Cardiac septum (tissue), 1 donor: ENCODE data around the gene GOLIM4. TPM values are rescaled to one million over a fixed set of nuclear protein-coding genes. Genes with fewer than 3 reads are reported as not detected.
"Not testable (repeated sequence)": the region's sequence is repeated elsewhere in the genome, so short reads cannot be mapped to it uniquely, and the experiment has no call there.

Source experiments
- DNase-seq: peaks from one replicate; pipeline ENCODE4 v3.0.0-alpha.2; 2020; ENCODE audit warnings: low spot score
- intact Hi-C: fragments of 100-400 bp; cut with DNase I; formaldehyde crosslinking; loops from one replicate; pipeline ENCODE4 v1.14.0; 2022
- total RNA-seq: library from RNA; stranded (reverse); fragmentation: NEBNext Ultra II Directional; extraction: Animal tissue kit (Norgen Biotek cat#: 25700); gene quantifications from one replicate; pipeline ENCODE4 v1.2.1, GENCODE V29; 2021
- donor health status: DM: no; HTN: no; CAD: no.

Gene GOLIM4
- total RNA-seq, 1 donor from 2014 or later = 88.8 TPM

DNA sequence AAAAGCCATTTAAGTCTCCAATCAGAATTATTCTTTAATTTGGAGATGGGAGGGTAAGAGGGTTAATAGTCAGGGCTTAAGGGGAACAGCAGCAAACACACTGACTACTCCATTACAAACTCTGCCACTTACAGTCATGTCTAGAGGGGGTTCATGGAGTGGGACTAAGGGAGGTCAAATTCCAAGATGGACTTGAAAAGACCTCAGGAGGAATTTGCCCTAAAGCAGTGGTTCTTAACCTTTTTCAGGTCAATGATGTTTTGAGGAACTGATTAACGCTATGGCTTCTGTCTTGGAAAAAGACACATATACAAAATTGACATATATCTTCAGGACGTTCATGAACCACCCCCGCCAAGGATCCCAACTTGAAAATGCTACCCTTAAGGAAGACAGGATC is 13.9 kb downstream of the GOLIM4 start:
- intact Hi-C loops = no loop called here

DNA sequence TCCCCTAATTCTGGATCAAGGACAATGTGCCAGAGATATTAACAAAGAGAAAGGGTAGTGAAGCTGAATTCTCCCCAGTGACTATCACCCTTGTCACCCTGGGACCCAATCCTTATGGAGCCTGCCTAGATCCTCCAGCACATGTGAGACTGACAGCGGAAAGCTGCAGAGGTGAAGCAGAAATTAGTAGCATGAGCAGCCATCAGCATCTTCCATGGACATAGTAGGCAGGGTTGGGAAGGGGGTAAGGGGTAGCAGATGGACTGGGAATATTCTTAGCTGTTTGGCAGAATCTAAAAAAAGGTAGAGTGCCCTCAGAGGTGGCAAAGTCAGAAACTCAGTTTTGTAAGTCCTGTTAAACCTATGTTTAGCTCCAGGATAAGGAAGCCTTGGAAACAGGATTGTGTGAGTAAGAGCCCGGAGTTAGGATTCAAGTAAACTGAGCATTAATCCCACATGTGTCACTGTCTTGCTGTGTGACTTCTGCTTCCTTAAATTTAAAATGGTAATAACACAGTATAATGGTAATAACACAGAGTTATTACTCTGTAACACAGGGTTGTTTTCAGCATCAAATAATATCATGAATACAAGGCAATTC is 14.5 kb downstream of the GOLIM4 start:
- intact Hi-C loops = no loop called here
- no peak for DNase-seq

More for the DNA sequence above, 13.9 kb downstream of the GOLIM4 start:
- DNase-seq = no peak

DNA sequence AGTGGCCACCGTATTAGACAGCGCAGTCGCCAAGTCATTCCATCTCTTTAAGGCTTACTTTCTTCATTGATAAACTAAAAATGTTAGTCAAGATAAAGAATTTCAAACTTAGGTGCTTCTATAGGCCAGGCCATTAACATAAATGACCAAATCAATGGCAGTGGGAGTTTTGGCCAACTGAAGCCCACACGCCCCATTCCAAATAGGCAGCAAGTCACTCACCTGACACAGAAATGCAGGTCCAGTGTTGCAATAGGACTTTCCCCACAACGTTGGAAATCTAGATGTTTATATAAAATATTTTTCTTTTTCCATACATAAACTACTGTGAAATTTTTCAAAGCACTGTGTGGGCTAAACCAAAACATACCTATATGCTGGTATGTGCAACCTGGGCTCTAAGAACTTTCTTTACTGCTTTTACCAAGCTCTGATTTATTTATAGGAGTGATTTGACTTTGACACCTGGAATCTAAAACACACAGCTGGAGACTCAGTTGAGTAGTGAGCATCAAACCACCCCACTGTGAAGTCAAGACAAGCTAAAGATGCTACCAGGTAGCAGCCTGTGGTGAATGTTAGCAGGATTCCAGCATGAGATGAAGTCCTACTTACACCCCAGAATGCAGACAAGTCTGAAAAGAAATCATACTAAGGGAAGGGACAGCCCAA is 15.1 kb downstream of the GOLIM4 start:
- intact Hi-C loops = no loop called here

DNA sequence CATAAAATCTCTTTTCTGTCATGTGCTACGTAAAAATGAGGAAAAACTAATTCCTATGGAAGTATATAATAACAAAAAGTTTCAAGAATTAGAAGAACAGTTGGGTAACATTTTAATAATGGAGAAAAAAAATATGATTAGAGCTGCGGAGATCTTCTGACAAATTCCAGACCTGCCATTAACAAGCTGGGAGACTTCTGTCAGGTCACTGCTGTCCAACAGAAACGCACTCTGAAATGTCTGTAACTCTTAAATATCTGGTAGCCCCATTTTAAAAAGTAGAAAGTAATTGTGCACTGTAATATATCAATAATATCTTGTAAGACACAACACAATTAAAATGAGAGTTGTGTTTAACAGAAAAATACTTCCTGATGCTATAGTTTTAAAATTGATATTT is 15.7 kb downstream of the GOLIM4 start:
- intact Hi-C loops = no loop called here

More for the DNA sequence above, 15.1 kb downstream of the GOLIM4 start:
- no peak for DNase-seq

DNA sequence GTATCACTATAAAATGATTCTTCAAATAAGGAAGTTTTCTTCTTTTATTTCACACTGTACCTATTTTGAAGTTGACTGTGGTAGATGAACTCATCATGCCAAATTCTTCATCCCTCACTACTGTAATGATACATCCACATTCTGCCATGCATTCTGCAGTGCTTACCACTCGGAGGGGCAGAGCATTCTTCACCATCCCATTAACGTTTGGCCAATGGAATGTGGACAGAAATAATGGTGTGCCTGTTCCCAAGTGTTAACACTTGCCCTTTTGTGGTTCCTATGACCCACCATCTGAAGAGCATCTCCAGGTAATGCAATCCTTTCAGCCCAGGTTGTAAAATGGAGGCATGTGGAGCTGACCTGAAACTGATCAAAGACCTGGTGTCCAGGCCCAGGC is 18.6 kb downstream of the GOLIM4 start:
- intact Hi-C loops = no loop called here
- no peak for DNase-seq

More for the DNA sequence above, 15.7 kb downstream of the GOLIM4 start:
- no peak for DNase-seq

DNA sequence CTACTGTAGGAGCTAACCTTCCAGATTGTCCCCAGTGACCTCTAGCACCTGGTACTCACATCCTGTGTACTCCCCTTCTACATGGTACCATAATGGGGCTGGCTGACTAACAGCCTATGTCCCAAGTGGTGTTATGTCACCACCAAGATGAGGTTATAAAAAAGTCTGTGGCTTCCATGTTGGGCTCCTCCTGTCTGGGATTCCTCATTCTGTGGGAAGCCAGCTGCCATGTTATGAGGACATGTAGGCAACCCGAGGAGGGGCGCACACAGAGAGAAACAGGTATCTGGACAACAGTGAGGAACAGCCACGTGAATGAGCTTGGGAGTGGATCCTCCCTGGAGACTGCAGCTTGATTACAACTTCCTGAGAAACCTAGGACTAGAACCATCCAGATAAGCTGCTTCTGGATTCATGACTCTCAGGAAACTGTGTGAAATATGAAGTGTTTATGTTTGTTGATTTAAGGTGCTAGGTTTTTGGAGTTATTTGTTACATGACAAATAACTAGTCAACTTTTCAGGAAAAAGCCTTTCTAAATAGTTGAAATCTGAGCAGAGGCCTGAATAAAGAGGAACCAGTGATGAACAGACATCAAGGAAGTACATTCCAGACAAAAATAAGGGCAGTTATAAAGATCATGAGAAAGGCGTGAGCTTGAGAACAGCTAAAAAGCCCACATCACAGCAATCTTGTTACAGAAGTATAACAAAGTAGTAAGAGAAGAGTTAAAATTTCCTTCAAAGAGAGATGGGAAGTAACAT is 21.7 kb downstream of the GOLIM4 start:
- DNase-seq = no peak
- intact Hi-C loops = no loop called here

DNA sequence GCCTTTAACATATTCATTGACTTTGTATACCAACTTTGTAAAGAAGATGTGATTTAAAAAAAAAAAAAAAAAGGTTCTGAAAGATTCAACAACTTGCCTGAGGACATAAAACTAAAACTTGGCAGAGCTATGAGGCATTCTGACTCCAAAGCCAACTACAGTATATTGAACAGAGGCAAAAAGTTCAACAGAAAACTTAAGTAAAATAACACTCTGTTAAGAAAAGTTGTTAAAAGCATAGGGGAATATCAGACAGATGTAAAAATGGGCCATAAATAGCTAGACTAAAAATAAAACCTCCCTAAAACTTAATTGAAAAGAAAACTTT is 23.4 kb downstream of the GOLIM4 start:
- intact Hi-C loops = no loop called here

DNA sequence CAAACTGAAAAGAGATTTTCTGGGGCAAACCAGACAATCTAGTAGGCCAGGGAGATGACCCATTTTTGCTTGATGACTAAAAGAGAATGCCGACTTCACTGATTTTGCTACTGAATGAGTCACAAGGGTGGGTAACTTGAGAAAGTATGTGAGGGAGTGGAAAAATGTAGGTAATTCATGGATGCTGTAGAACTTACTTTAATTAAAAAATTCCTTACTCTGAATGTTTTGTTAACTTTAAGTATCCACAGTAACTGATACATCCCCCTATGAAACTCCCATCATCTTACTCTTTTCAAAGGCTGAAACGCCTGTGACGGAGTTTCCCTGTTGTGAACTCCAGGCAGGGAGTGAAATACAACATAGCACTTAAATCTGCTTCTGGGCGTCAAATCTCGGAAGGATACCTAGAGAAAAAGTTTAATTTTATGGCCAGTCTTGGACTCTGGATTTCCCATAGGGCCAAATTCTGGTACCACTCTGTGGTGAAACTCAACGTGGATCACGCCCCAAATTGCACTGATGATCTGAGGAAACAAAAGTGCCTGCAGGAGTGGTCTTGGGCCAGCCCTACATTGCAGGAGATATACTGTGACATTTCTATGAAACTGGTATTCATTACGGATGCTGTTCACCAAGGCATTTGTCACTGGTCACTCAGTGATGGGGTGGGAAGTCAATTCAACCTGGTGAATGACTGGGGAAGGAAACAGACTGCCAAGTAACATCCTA is 24.0 kb downstream of the GOLIM4 start:
- intact Hi-C loops = no loop called here
- DNase-seq = no peak

More for the DNA sequence above, 23.4 kb downstream of the GOLIM4 start:
- DNase-seq = no peak

DNA sequence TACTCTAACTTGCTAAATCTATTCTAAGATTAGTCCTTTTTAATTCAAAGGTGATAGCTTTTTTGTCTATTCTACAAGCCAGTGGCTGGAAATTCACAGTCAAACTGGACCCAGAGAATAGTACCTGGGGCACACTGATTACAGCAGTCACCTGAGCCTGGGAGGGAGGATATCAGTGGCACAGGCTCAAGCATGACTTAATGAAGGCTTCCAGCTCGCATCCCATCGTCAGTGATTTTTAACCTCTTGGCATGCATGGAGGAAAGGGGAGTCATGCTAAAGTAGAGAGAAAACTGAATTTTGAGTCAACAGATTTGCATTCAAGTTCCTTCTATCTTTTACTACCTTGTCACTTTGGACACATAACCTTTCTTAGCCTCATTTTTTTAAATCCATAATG is 24.8 kb downstream of the GOLIM4 start:
- intact Hi-C loops = no loop called here
- no peak for DNase-seq

DNA sequence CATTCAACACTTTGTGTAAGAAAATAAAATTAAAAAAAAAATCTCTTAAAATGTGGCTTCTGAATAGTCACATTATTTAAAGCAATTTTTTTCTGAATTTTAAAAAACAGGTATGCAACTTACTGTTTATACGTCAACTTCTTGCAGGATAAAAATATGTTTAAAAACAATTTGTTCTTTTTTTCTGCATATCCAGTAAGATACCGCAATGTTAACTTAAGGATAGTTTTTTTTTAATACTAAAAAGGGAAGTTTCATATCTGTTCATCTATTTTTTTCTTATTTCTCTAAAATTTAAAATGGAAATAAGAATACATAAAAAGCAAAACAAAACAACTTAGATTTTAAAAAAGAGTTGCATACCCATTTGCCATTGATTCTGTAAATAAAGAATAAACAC is 27.4 kb downstream of the GOLIM4 start:
- DNase-seq = no peak
- intact Hi-C loops = no loop called here

DNA sequence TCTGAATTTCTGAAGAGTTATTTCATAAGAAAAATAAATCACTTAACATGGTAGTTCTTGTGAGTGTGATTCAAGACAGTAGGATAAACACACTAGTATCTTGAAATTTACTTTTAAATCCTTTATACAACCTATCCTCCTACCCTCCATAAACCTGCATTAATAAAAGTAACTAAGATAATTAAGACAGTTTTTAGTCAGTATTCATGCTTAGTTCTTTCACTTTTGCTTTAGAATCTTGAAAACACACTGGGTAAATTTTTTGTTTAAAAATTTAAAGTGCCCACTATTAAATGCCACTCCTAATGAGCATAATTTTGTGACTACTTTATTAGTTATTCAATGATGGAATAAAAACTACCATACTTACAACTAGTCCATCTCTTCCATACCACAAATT is 28.8 kb downstream of the GOLIM4 start:
- intact Hi-C loops = no loop called here
- DNase-seq = no peak

DNA sequence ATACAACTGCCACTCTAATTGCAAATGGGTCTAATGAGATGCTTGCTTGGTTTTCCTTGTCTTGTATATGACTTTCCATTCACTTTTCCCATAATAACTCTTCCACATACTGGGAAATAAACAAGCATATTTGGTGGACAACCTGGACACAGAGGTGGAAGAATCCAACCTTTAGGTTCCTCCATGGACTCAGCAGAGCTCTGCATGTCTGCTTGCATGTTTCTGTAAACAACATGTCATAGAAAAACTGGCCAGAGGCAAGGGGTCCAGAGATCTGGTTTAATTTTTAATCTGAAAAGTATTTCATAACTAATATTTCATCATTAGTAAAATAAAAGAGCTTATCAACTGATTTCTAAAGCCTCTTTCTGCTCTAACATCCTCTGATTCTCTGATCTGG is 30.2 kb downstream of the GOLIM4 start:
- intact Hi-C loops = no loop called here
- no peak for DNase-seq

DNA sequence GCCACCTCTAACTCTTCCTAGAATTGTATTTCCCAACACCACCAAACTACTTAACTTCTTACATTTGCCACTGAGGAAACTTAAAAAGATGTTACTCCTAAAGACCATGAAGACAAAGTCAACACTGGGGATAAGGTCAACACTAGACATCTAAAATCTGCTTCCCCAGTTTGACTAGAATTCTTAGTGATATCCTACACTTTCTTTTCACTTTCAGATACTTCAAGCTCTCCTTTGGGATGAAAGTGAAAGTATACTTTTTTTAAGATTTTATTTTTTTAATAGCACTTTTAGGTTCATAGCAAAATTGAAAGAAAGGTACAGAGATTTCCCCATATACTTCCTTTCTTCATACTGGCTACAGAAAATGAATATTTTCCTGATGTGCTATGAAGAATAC is 32.6 kb downstream of the GOLIM4 start:
- intact Hi-C loops = no loop called here
- no peak for DNase-seq

DNA sequence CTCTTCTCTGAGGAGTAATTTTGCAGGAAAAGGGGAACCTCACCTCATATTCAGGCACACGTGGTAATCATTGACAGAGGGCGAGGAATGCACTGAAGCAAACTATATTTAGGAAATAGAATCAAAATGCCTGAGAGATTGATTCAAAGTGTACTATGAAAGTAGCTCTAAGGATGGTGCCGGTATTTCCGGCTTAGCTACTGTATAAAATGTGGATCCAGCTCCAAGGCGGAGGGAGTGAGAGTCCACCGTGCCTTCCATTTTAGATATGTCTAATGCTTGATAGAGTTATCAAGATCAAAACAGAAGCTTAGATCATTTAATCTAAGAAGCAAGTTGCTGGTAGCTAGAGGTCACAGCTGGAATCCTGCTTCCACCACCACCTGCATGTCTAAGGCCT is 33.0 kb downstream of the GOLIM4 start:
- no peak for DNase-seq
- intact Hi-C loops = no loop called here

DNA sequence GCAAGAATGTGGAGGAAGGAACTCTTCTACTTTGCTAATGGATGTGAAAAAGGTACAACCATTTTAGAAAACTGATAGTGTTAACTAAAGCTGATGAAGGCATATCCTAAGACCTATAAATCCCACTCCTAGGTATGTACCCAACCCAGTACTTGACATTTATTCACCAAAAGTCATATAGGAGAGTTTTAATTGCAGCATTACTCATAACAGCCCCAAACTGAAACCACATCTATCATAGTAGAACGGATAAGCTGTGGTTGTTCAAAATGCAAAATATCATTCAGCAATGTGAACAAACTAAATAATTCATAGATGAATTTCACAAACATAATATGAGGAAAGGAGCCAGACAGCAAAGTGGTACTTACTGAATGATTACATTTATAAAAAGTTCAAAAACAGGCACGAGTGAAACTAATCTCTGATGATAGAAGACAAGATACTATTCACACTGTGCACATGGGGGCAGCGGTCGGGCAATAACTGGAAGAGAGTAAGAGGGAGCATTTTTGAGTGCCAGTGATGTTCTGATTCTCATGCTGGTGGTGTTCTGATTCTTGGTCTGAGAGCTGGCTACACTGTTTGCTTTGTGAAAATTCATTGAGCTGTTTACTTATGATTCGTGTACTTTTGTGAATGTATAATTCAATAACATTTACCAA is 34.3 kb downstream of the GOLIM4 start:
- intact Hi-C loops = no loop called here
- DNase-seq = no peak

DNA sequence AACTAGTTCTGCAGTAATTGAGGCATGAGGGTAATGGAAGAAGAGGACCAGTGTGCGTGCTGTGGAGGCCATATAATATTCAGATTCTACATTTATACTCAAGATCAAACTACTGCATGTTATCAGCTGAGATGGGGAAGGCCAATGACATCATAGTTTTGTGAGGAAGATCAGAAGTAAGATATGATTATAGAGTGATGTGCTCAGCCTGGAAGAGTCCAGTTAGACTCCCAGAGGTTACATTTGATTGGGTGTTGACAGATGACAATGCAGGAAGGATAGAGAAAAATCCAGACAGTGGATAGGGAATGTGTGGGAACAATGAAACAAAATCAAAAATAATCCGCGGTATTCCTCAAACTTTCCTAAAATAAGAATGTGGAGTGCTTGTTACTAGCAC is 35.4 kb downstream of the GOLIM4 start:
- intact Hi-C loops = no loop called here
- DNase-seq = no peak

DNA sequence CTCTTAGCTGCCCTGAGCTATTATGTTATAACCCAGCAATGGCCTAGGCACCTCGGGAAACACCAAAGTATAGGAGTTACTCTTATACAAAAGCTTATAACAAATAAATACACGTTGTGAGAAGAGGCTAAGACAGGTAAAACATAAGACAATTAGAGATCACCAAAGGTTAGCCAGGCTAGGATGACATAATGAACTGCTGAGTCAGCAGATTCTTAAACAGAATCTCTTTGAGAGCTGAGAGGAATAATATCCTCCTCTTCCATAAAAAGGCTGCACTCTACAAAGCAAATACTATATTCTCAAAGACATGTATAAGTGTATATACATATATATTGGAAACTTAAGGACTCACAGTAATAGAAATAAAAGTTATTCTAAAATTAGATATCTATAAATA is 37.2 kb downstream of the GOLIM4 start:
- no peak for DNase-seq
- intact Hi-C loops = no loop called here

DNA sequence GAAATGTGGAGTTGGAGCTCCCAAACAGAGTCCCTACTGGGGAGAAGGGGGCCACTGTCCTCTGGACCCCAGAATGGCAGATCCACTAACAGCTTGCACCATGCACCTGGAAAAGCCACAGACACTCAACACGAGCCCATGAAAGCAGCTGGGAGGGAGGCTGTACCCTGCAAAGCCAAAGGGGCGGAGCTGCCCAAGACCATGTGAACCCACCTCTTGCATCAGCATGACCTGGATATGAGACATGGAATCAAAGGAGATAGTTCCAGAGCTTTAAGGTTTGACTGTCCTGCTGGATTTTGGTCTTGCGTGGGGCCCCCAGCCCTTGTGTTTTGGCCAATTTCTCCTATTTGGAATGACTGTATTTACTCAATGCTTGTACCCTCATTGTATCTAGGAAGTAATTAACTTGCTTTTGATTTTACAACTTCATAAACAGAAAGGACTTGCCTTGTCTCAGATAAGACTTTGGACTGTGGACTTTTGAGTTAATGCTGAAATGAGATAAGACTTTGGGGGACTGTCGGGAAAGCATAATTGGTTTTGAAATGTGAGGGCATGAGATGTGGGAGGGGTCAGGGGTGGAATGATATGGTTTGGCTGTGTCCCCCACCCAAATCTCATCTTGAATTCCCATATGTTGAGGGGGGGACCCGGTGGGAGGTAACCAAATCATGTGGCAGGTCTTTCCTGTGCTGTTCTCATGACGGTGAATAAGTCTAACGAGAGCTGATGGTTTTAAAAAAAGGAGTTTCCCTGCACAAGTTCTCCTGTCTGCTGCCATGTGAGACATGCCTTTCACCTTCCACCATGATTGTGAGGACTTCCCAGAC is 39.1 kb downstream of the GOLIM4 start:
- intact Hi-C loops = loop anchor here (2.0 kb wide), 1 partner anchor 28 kb away; no protein-coding TSS in a partner anchor
- DNase-seq = not testable (repeated sequence)

DNA sequence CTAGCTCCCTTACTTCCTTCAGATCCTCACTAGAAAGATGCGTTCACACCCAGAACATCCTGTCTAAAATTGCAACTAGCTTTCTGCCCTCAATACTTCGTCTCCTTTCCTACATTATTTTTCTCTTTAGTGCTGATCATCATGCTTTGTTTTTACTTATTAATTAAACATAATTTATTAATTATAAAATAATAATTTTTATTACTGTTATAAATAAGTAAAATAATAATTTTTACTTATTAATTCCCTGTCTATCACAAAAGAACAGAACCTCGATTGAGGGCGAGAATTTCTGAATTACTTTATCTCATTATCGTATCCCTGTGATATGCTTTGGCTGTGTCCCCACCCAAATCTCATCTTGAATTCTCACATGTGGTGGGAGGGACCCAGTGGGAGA is 41.3 kb downstream of the GOLIM4 start:
- no peak for DNase-seq
- intact Hi-C loops = no loop called here
